Lung (tissue), 12 donors: ENCODE results near the gene FLNC. TPM values are rescaled to one million over a fixed set of nuclear protein-coding genes. Genes with fewer than 3 reads are reported as not detected.

ENCODE experiments used
- ATAC-seq: fragments of 200-7000 bp; cut with Tn5 transposase; one replicate; pipeline ENCODE4 v1.9.1; 2020; ENCODE audit warnings: moderate number of reproducible peaks; ENCODE audit not compliant: insufficient read depth, low FRiP score
- DNase-seq, 3 donors: peaks; one replicate each; pipeline ENCODE4 v3.0.0-alpha.2; 2013 to 2017
- H3K27ac ChIP-seq, 2 donors: one replicate each; pipeline ENCODE4 v1.5.1; 2013; ENCODE audit warnings: mild to moderate bottlenecking in 2 of 2, moderate library complexity in 2 of 2, control low read depth in 1 of 2, inconsistent platforms in 1 of 2, low read depth in 1 of 2, low read length in 1 of 2
- H3K27me3 ChIP-seq, 3 donors: one replicate each; pipeline ENCODE4 v1.5.1; 2013; ENCODE audit warnings: low read length in 2 of 3; ENCODE audit not compliant: control insufficient read depth in 3 of 3, insufficient read depth in 3 of 3
- H3K36me3 ChIP-seq, 4 donors: one replicate each; pipeline ENCODE4 v1.5.1; 2013; ENCODE audit warnings: low read length in 4 of 4, mild to moderate bottlenecking in 1 of 4, moderate library complexity in 1 of 4; ENCODE audit not compliant: control insufficient read depth in 4 of 4, insufficient read depth in 4 of 4
- H3K4me1 ChIP-seq, 5 donors: one replicate each; pipeline ENCODE4 v1.5.1; 2013; ENCODE audit warnings: low read length in 5 of 5, mild to moderate bottlenecking in 2 of 5, moderate library complexity in 1 of 5; ENCODE audit not compliant: control insufficient read depth in 5 of 5, insufficient read depth in 5 of 5
- H3K4me3 ChIP-seq: one replicate; pipeline ENCODE4 v1.5.1; 2013; ENCODE audit warnings: mild to moderate bottlenecking, control low read depth, moderate library complexity
- H3K9ac ChIP-seq, 2 donors: one replicate each; pipeline ENCODE4 v1.5.1; 2013; ENCODE audit warnings: low read length in 2 of 2, control low read depth in 1 of 2; ENCODE audit not compliant: insufficient read depth in 1 of 2
- H3K9me3 ChIP-seq, 4 donors: one replicate each; pipeline ENCODE4 v1.5.1; 2013; ENCODE audit warnings: low read length in 3 of 4, mild to moderate bottlenecking in 1 of 4, moderate library complexity in 1 of 4; ENCODE audit not compliant: control insufficient read depth in 4 of 4, insufficient read depth in 3 of 4
- CTCF ChIP-seq: IDR thresholded peaks from 2 replicates; pipeline ENCODE4 v1.5.1; 2012; ENCODE audit warnings: mild to moderate bottlenecking; ENCODE audit errors: control extremely low read depth, extremely low read depth
- WGBS, 2 donors: extraction: QIAGEN DNeasy Blood & Tissue Kit; methylation state at CpG; one replicate each; pipeline ENCODE4 v1.1.7; 2013; 5-methylcytosine and 5-hydroxymethylcytosine counted together
- polyA plus RNA-seq, 2 donors: library from polyadenylated mRNA; stranded (reverse); fragments of 200-250 nt; gene quantifications; one replicate each; pipeline ENCODE4 v1.2.1, GENCODE V29; 2013
- total RNA-seq, 2 donors: library from RNA; depleted of rRNA in 1 of 2; stranded (reverse); fragments of >200 nt in 1 of 2; gene quantifications; one replicate each; pipeline ENCODE4 v1.2.1, GENCODE V29; 2014 to 2021
- donor health status: control.
- donor health status: control.
- donor health status: Bipolar disorder and iron deficiency.
- donor health status: healthy.
- donor health status: DM: yes; HTN: yes; CAD: no.

Gene FLNC
- total and polyA plus RNA-seq, 4 donors, result 2.0 to 24.2 (median 7.7) TPM

GRCh38 chr7:128859232-128860157 is 29.3 kb downstream of the FLNC start:
- DNase-seq (no peak), ATAC-seq (no peak)
- peaks cover 0 to 11% (median 0%) of the 10 kb centered on the region in 5 donors for H3K4me1 ChIP-seq
- H3K4me3 ChIP-seq, result no peak overlapping the region
- peak overlapping the region in 1 of 2 donors; percentile 68 for H3K27ac ChIP-seq
- H3K36me3 ChIP-seq, result peaks cover 0 to 10% (median 0%) of the 10 kb centered on the region in 4 donors
- H3K9me3 ChIP-seq, result no peaks in the 10 kb centered on the region
- WGBS, 2 donors, result 69 to 84% methylated on average over 12 of the region's 12 CpGs
- H3K27me3 ChIP-seq, result no peaks in the 10 kb centered on the region
- TF ChIP-seq CTCF, result no peak
- H3K9ac ChIP-seq, result no peak overlapping the region

- peaks cover 3 to 5% (median 4%) of the 10 kb centered on the region in 4 donors for H3K36me3 ChIP-seq
- TF ChIP-seq CTCF, result no peak
- no peak overlapping the region for H3K9ac ChIP-seq
- H3K27ac ChIP-seq, result peak overlapping the region in 1 of 2 donors; percentile 21
- DNase-seq (no peak), ATAC-seq (no peak)
- H3K27me3 ChIP-seq, result no peaks in the 10 kb centered on the region
- no peak overlapping the region for H3K4me3 ChIP-seq
- WGBS, 2 donors, result 50 to 61% methylated on average over 10 of the region's 10 CpGs
- no peaks in the 10 kb centered on the region for H3K9me3 ChIP-seq
- peaks cover 0 to 11% (median 0%) of the 10 kb centered on the region in 5 donors for H3K4me1 ChIP-seq
Observed at GRCh38 chr7:128860158-128861073, 30.2 kb downstream of the FLNC start.

- Histone ChIP-seq H3K27ac (no peak overlapping the region), H3K27me3 (no peaks in the 10 kb centered on the region), H3K36me3 (peaks cover 0 to 15% (median 11%) of the 10 kb centered on the region in 4 donors), H3K9me3 (no peaks in the 10 kb centered on the region), H3K4me3 (no peak overlapping the region), H3K4me1 (peaks cover 0 to 11% (median 3%) of the 10 kb centered on the region in 5 donors), H3K9ac (peak overlapping the region in 1 of 2 donors; percentile 76)
- WGBS, 2 donors, result 74 to 75% methylated on average over 15 of the region's 15 CpGs
- no peak for ATAC-seq
- no peak for TF ChIP-seq CTCF
- DNase-seq, result no peak
Observed at GRCh38 chr7:128861957-128862570, 31.9 kb downstream of the FLNC start.
